Motor neuron (in vitro differentiated cells): ENCODE data around the gene PLA2G4A. TPM values are rescaled to one million over a fixed set of nuclear protein-coding genes. Genes with fewer than 3 reads are reported as not detected.

Experiments used
- ATAC-seq, 8 experiments: fragments of 200-7000 bp; cut with Tn5 transposase; replicated peaks in 6 of 8; 2 replicates each; pipeline ENCODE4 v1.8.0; 2021; ENCODE audit warnings: mild to moderate bottlenecking in 8 of 8, moderate library complexity in 8 of 8
- H3K27ac ChIP-seq, 2 donors: fragments of 250-450 bp; sonication (Bioruptor Pico); 2 replicates each; pipeline ENCODE4 v1.9.0; 2021; ENCODE audit warnings: antibody characterized with exemption in 2 of 2, mild to moderate bottlenecking in 2 of 2, moderate library complexity in 1 of 2
- H3K4me1 ChIP-seq, 2 donors: fragments of 250-450 bp; sonication (Bioruptor Pico); replicated peaks in 1 of 2; 2 replicates each; pipeline ENCODE4 v1.6.1; 2021; ENCODE audit warnings: antibody characterized with exemption in 2 of 2, mild to moderate bottlenecking in 2 of 2, moderate library complexity in 1 of 2
- H3K4me3 ChIP-seq, 5 donors: fragments of 250-450 bp; sonication (Bioruptor Pico); 2 replicates each; pipeline ENCODE4 v1.9.0; 2021; ENCODE audit warnings: antibody characterized with exemption in 5 of 5, mild to moderate bottlenecking in 5 of 5, moderate library complexity in 4 of 5
- whole genome bisulfite sequencing, 10 experiments: fragments of 450-650 bp; shearing (Covaris generic); methylation state at CpG; one replicate each; pipeline ENCODE4 v1.0.0; 2022; 5-methylcytosine and 5-hydroxymethylcytosine counted together
- in situ Hi-C, 9 experiments: fragments of 400-800 bp; cut with MboI; loops; one replicate each; pipeline ENCODE4 v1.15.0; 2021; ENCODE audit warnings: low sequenced_read_pairs in 9 of 9, low pct_unique_long_range_greater_than_20kb in 2 of 9; ENCODE audit not compliant: unreplicated experiment in 9 of 9
- total RNA-seq, 8 experiments: library from RNA; unstranded; fragments of 300-600 nt; gene quantifications; 2 replicates each; pipeline versions ENCODE4 v1.2.3 to v1.2.4, GENCODE V29; 2022

Gene PLA2G4A
- total RNA-seq, 8 experiments from 2014 or later = 2.9 to 74.0 (median 5.9) TPM

- no peak for ATAC-seq
- H3K4me1 ChIP-seq = peaks cover 0 to 11% of the 10 kb centered on the region in 2 donors
- no peak overlapping the region for H3K27ac ChIP-seq
- no peak overlapping the region for H3K4me3 ChIP-seq
- in situ Hi-C loops = loop anchor here in 8 of 9 experiments (10.0 to 25.0 kb wide), 6 partner anchors 295 to 595 kb away; partner anchors contain the start of genes PTGS2 (in 2 of the 8), ODR4 (in 1 of the 8) and TPR (in 1 of the 8)
- 58 to 100% (median 93%) methylated on average over 1 to 3 of the region's 3 CpGs; no CpG with 5 or more reads in 1 of the 10 experiments for WGBS, 10 experiments
Measured at GRCh38 chr1:186982116-186982515, 153.4 kb downstream of the PLA2G4A start.

- in situ Hi-C loops = loop anchor here in 8 of 9 experiments (10.0 to 25.0 kb wide), 6 partner anchors 296 to 596 kb away; partner anchors contain the start of genes PTGS2 (in 2 of the 8), ODR4 (in 1 of the 8) and TPR (in 1 of the 8)
- 81 to 100% (median 93%) methylated on average over 1 to 4 of the region's 4 CpGs; no CpG with 5 or more reads in 1 of the 10 experiments for WGBS, 10 experiments
Measured at GRCh38 chr1:186983327-186983726, 154.6 kb downstream of the PLA2G4A start.

GRCh38 chr1:186984959-186985358 is 156.2 kb downstream of the PLA2G4A start:
- Histone ChIP-seq H3K27ac (no peak overlapping the region), H3K4me3 (no peak overlapping the region), H3K4me1 (peaks cover 0 to 9% of the 10 kb centered on the region in 2 donors)
- peak in 3 of 8 experiments; percentile 32 to 58 (median 49) for ATAC-seq
- 51 to 100% (median 85%) methylated on average over 2 to 4 of the region's 4 CpGs for WGBS, 10 experiments
- in situ Hi-C loops = loop anchor here (5.0 to 25.0 kb wide), 7 partner anchors 298 to 598 kb away; partner anchors contain the start of genes PTGS2 (in 2 of the 9), ODR4 (in 1 of the 9) and TPR (in 1 of the 9)

More at GRCh38 chr1:186983327-186983726, 154.6 kb downstream of the PLA2G4A start:
- Histone ChIP-seq H3K27ac (no peak overlapping the region), H3K4me1 (peaks cover 0 to 9% of the 10 kb centered on the region in 2 donors), H3K4me3 (no peak overlapping the region)
- no peak for ATAC-seq

GRCh38 chr1:186985889-186986491 is 157.2 kb downstream of the PLA2G4A start:
- WGBS, 10 experiments = 0 to 41% (median 8%) methylated on average over 1 to 2 of the region's 2 CpGs; no CpG with 5 or more reads in 2 of the 10 experiments
- in situ Hi-C loops = loop anchor here (5.0 to 25.0 kb wide), 7 partner anchors 299 to 599 kb away; partner anchors contain the start of genes PTGS2 (in 2 of the 9), ODR4 (in 1 of the 9) and TPR (in 1 of the 9)
- peak; percentile 72 to 88 (median 86) for ATAC-seq
- peaks cover 0 to 9% of the 10 kb centered on the region in 2 donors for H3K4me1 ChIP-seq
- H3K27ac ChIP-seq = no peak overlapping the region
- H3K4me3 ChIP-seq = no peak overlapping the region

- 43 to 89% (median 77%) methylated on average over 1 to 5 of the region's 5 CpGs; no CpG with 5 or more reads in 1 of the 10 experiments for WGBS, 10 experiments
- in situ Hi-C loops = loop anchor here (5.0 to 25.0 kb wide), 7 partner anchors 300 to 600 kb away; partner anchors contain the start of genes PTGS2 (in 2 of the 9), ODR4 (in 1 of the 9) and TPR (in 1 of the 9)
- no peak overlapping the region for H3K27ac ChIP-seq
Measured at GRCh38 chr1:186987065-186987464, 158.3 kb downstream of the PLA2G4A start.

GRCh38 chr1:186987769-186988168 is 159.0 kb downstream of the PLA2G4A start:
- no peak for ATAC-seq
- Histone ChIP-seq H3K4me1 (peaks cover 0 to 9% of the 10 kb centered on the region in 2 donors), H3K4me3 (no peak overlapping the region), H3K27ac (no peak overlapping the region)
- in situ Hi-C loops = loop anchor here (5.0 to 25.0 kb wide), 7 partner anchors 300 to 600 kb away; partner anchors contain the start of genes PTGS2 (in 2 of the 9), ODR4 (in 1 of the 9) and TPR (in 1 of the 9)

More at GRCh38 chr1:186987065-186987464, 158.3 kb downstream of the PLA2G4A start:
- Histone ChIP-seq H3K4me3 (no peak overlapping the region), H3K4me1 (peaks cover 0 to 9% of the 10 kb centered on the region in 2 donors)
- no peak for ATAC-seq

- H3K4me1 ChIP-seq = peaks cover 10 to 22% of the 10 kb centered on the region in 2 donors
- 0 to 100% (median 80%) methylated on average over 1 to 3 of the region's 3 CpGs for WGBS, 10 experiments
- H3K4me3 ChIP-seq = no peak overlapping the region
- ATAC-seq = peak in 2 of 8 experiments; percentile 23 to 32
- in situ Hi-C loops = loop anchor here in 8 of 9 experiments (25.0 kb wide), 4 partner anchors 307 to 607 kb away; partner anchors contain the start of genes PTGS2 (in 2 of the 8), ODR4 (in 1 of the 8) and TPR (in 1 of the 8)
- no peak overlapping the region for H3K27ac ChIP-seq
Measured at GRCh38 chr1:186993996-186994395, 165.2 kb downstream of the PLA2G4A start.

- in situ Hi-C loops = loop anchor here in 8 of 9 experiments (25.0 kb wide), 4 partner anchors 308 to 608 kb away; partner anchors contain the start of genes PTGS2 (in 2 of the 8), ODR4 (in 1 of the 8) and TPR (in 1 of the 8)
- 80 to 100% (median 90%) methylated on average over 1 of the region's 1 CpG; no CpG with 5 or more reads in 1 of the 10 experiments for WGBS, 10 experiments
- Histone ChIP-seq H3K4me1 (peaks cover 10 to 22% of the 10 kb centered on the region in 2 donors), H3K4me3 (no peak overlapping the region), H3K27ac (no peak overlapping the region)
- no peak for ATAC-seq
Measured at GRCh38 chr1:186994897-186995296, 166.1 kb downstream of the PLA2G4A start.

- Histone ChIP-seq H3K27ac (no peak overlapping the region), H3K4me3 (no peak overlapping the region), H3K4me1 (peaks cover 10 to 38% of the 10 kb centered on the region in 2 donors)
- 0 to 83% (median 67%) methylated on average over 1 of the region's 1 CpG; no CpG with 5 or more reads in 4 of the 10 experiments for WGBS, 10 experiments
- ATAC-seq = peak in 1 of 8 experiments; percentile 1
- in situ Hi-C loops = loop anchor here in 8 of 9 experiments (25.0 kb wide), 4 partner anchors 310 to 610 kb away; partner anchors contain the start of genes PTGS2 (in 2 of the 8), ODR4 (in 1 of the 8) and TPR (in 1 of the 8)
Measured at GRCh38 chr1:186996816-186997215, 168.1 kb downstream of the PLA2G4A start.

- in situ Hi-C loops = loop anchor here in 8 of 9 experiments (25.0 kb wide), 4 partner anchors 311 to 611 kb away; partner anchors contain the start of genes PTGS2 (in 2 of the 8), ODR4 (in 1 of the 8) and TPR (in 1 of the 8)
- no peak overlapping the region for H3K27ac ChIP-seq
- ATAC-seq = no peak
- WGBS, 10 experiments = 0 to 80% (median 55%) methylated on average over 1 of the region's 1 CpG; no CpG with 5 or more reads in 2 of the 10 experiments
- H3K4me3 ChIP-seq = no peak overlapping the region
- H3K4me1 ChIP-seq = peaks cover 10 to 44% of the 10 kb centered on the region in 2 donors
Measured at GRCh38 chr1:186997877-186998276, 169.1 kb downstream of the PLA2G4A start.

- in situ Hi-C loops = loop anchor here in 8 of 9 experiments (25.0 kb wide), 4 partner anchors 312 to 612 kb away; partner anchors contain the start of genes PTGS2 (in 2 of the 8), ODR4 (in 1 of the 8) and TPR (in 1 of the 8)
- no peak for ATAC-seq
- Histone ChIP-seq H3K27ac (no peak overlapping the region), H3K4me1 (peaks cover 10 to 44% of the 10 kb centered on the region in 2 donors), H3K4me3 (no peak overlapping the region)
- 79 to 99% (median 88%) methylated on average over 3 to 6 of the region's 6 CpGs for WGBS, 10 experiments
Measured at GRCh38 chr1:186999506-186999905, 170.8 kb downstream of the PLA2G4A start.

GRCh38 chr1:187001198-187001889 is 172.6 kb downstream of the PLA2G4A start:
- peak overlapping the region in 1 of 2 donors; percentile 22 for H3K27ac ChIP-seq
- peaks cover under 1 to 27% of the 10 kb centered on the region in 2 donors for H3K4me1 ChIP-seq
- H3K4me3 ChIP-seq = no peak overlapping the region
- 13 to 93% (median 61%) methylated on average over 1 to 4 of the region's 4 CpGs; no CpG with 5 or more reads in 1 of the 10 experiments for WGBS, 10 experiments
- ATAC-seq = peak; percentile 46 to 97 (median 96)
- in situ Hi-C loops = no loop called here
